OCI-LY7 (cell line): Measurements from ENCODE around the gene PAWR.

Experiments used
- EZH2phosphoT487 ChIP-seq: fragments of 200-600 bp; sonication (generic); IDR thresholded peaks from 2 replicates; pipeline ENCODE4 v1.6.1; 2018; ENCODE audit warnings: low read depth, borderline replicate concordance, mild to moderate bottlenecking, mixed run types, antibody characterized with exemption, low read length, moderate library complexity, mixed read lengths
- TF ChIP-seq, protein P1 (sequence below): fragments of 200-600 bp; sonication (generic); conservative IDR thresholded peaks from 2 replicates; pipeline ENCODE4 v1.5.1; 2014; ENCODE audit warnings: mild to moderate bottlenecking, antibody characterized with exemption, low read length, moderate library complexity, mixed read lengths

GRCh38 chr12:79725987-79726386 is 35.2 kb upstream of the PAWR start:
- TF ChIP-seq, protein P1, sequence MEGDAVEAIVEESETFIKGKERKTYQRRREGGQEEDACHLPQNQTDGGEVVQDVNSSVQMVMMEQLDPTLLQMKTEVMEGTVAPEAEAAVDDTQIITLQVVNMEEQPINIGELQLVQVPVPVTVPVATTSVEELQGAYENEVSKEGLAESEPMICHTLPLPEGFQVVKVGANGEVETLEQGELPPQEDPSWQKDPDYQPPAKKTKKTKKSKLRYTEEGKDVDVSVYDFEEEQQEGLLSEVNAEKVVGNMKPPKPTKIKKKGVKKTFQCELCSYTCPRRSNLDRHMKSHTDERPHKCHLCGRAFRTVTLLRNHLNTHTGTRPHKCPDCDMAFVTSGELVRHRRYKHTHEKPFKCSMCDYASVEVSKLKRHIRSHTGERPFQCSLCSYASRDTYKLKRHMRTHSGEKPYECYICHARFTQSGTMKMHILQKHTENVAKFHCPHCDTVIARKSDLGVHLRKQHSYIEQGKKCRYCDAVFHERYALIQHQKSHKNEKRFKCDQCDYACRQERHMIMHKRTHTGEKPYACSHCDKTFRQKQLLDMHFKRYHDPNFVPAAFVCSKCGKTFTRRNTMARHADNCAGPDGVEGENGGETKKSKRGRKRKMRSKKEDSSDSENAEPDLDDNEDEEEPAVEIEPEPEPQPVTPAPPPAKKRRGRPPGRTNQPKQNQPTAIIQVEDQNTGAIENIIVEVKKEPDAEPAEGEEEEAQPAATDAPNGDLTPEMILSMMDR, result no peak
- TF ChIP-seq EZH2phosphoT487, result no peak
